HCT116 (cell line): ENCODE data around the gene AAMP.

Source experiments
- EGR1 ChIP-seq: IDR thresholded peaks from 2 replicates; pipeline ENCODE4 v1.6.1; 2012; ENCODE audit warnings: low read depth
- EZH2 ChIP-seq: fragments of 200-600 bp; sonication (generic); IDR thresholded peaks from 2 replicates; pipeline ENCODE4 v1.6.1; 2017; ENCODE audit warnings: antibody characterized with exemption, mixed run types
- EZH2phosphoT487 ChIP-seq: fragments of 200-600 bp; IDR thresholded peaks from 2 replicates; pipeline ENCODE4 v1.6.1; 2018; ENCODE audit warnings: antibody characterized with exemption, borderline replicate concordance
- FOSL1 ChIP-seq: IDR thresholded peaks from 2 replicates; pipeline ENCODE4 v1.6.1; 2012; ENCODE audit warnings: low read depth
- POLR2A ChIP-seq: IDR thresholded peaks from 2 replicates; pipeline ENCODE4 v1.7.0; 2011; ENCODE audit warnings: borderline replicate concordance; ENCODE audit not compliant: insufficient read depth, insufficient read length; ENCODE audit errors: extremely low read depth
- RAD21 ChIP-seq: IDR thresholded peaks from 2 replicates; pipeline ENCODE4 v1.6.1; 2012; ENCODE audit warnings: low read depth, mild to moderate bottlenecking
- SRF ChIP-seq: IDR thresholded peaks from 2 replicates; pipeline ENCODE4 v1.6.1; 2012; ENCODE audit warnings: low read depth
- TCF7L2 ChIP-seq: IDR thresholded peaks from 2 replicates; pipeline ENCODE4 v1.7.0; 2011; ENCODE audit warnings: borderline replicate concordance, inconsistent platforms; ENCODE audit not compliant: insufficient read depth, insufficient read length; ENCODE audit errors: extremely low read depth
- ZFX ChIP-seq: fragments of 450-650 bp; IDR thresholded peaks from 2 replicates; pipeline ENCODE4 v1.6.1; 2017
- ZNF274 ChIP-seq: fragments of 200-500 bp; sonication (Bioruptor generic); IDR thresholded peaks from 2 replicates; pipeline ENCODE4 v1.6.1; 2014; ENCODE audit warnings: mild to moderate bottlenecking, low read depth, low read length, inconsistent platforms
- TF ChIP-seq, protein P1 (sequence below), 3 experiments: fragments of 200-600 bp in 1 of 3; sonication (generic) in 1 of 3; IDR thresholded peaks in 2 of 3; conservative IDR thresholded peaks in 1 of 3; 2 replicates each; pipeline ENCODE4 v1.5.1; 2012 to 2017; ENCODE audit warnings: low read depth in 2 of 3, low read length in 2 of 3, antibody characterized with exemption in 1 of 3, borderline replicate concordance in 1 of 3, control low read depth in 1 of 3, mild to moderate bottlenecking in 1 of 3, mixed read lengths in 1 of 3, mixed run types in 1 of 3, moderate library complexity in 1 of 3; ENCODE audit not compliant: insufficient read depth in 1 of 3
- TF ChIP-seq, protein P2 (sequence below): IDR thresholded peaks from 2 replicates; pipeline ENCODE4 v1.6.1; 2011; ENCODE audit warnings: mild to moderate bottlenecking, low read length, moderate library complexity; ENCODE audit not compliant: insufficient replicate concordance; ENCODE audit errors: extremely low read depth
- TF ChIP-seq, protein P3 (sequence below): IDR thresholded peaks from 2 replicates; pipeline ENCODE4 v1.6.1; 2012; ENCODE audit warnings: low read depth

DNA sequence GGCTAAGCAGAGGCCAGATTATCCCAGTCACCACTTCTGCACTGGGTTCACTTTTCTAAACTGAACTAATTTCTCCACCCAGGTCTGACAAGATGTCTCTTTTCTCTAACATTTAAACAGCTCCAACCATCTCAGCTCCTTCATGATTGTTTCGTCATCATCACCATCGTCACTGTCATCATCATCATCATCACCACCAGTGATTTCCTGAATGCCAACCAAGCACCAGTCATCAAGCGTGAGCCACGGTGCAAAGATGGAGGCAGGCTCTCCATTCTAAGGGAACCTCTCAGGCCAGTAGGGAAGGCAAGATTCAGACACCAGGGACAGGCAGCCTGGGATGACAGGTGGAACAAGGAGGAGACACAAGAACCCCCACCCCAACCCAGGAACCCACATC, 47.9 kb upstream of the AAMP start:
- no peak for TF ChIP-seq EZH2
- TF ChIP-seq, protein P1, sequence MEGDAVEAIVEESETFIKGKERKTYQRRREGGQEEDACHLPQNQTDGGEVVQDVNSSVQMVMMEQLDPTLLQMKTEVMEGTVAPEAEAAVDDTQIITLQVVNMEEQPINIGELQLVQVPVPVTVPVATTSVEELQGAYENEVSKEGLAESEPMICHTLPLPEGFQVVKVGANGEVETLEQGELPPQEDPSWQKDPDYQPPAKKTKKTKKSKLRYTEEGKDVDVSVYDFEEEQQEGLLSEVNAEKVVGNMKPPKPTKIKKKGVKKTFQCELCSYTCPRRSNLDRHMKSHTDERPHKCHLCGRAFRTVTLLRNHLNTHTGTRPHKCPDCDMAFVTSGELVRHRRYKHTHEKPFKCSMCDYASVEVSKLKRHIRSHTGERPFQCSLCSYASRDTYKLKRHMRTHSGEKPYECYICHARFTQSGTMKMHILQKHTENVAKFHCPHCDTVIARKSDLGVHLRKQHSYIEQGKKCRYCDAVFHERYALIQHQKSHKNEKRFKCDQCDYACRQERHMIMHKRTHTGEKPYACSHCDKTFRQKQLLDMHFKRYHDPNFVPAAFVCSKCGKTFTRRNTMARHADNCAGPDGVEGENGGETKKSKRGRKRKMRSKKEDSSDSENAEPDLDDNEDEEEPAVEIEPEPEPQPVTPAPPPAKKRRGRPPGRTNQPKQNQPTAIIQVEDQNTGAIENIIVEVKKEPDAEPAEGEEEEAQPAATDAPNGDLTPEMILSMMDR (IDR thresholded peaks at IDR 0.05 in 2 of 3, conservative IDR thresholded peaks at IDR 0.05 in 1 of 3; ENCODE audit: borderline replicate concordance in 1 of 3, insufficient read depth in 1 of 3, low read depth in 2 of 3, low read length in 2 of 3): no peak
- TF ChIP-seq POLR2A: no peak
- no peak for TF ChIP-seq FOSL1
- TF ChIP-seq EGR1: no peak
- TF ChIP-seq RAD21: no peak
- TF ChIP-seq EZH2phosphoT487: no peak
- no peak for TF ChIP-seq ZNF274
- no peak for TF ChIP-seq TCF7L2
- no peak for TF ChIP-seq ZFX
- TF ChIP-seq, protein P2, sequence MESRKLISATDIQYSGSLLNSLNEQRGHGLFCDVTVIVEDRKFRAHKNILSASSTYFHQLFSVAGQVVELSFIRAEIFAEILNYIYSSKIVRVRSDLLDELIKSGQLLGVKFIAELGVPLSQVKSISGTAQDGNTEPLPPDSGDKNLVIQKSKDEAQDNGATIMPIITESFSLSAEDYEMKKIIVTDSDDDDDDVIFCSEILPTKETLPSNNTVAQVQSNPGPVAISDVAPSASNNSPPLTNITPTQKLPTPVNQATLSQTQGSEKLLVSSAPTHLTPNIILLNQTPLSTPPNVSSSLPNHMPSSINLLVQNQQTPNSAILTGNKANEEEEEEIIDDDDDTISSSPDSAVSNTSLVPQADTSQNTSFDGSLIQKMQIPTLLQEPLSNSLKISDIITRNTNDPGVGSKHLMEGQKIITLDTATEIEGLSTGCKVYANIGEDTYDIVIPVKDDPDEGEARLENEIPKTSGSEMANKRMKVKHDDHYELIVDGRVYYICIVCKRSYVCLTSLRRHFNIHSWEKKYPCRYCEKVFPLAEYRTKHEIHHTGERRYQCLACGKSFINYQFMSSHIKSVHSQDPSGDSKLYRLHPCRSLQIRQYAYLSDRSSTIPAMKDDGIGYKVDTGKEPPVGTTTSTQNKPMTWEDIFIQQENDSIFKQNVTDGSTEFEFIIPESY: no peak
- TF ChIP-seq, protein P3, sequence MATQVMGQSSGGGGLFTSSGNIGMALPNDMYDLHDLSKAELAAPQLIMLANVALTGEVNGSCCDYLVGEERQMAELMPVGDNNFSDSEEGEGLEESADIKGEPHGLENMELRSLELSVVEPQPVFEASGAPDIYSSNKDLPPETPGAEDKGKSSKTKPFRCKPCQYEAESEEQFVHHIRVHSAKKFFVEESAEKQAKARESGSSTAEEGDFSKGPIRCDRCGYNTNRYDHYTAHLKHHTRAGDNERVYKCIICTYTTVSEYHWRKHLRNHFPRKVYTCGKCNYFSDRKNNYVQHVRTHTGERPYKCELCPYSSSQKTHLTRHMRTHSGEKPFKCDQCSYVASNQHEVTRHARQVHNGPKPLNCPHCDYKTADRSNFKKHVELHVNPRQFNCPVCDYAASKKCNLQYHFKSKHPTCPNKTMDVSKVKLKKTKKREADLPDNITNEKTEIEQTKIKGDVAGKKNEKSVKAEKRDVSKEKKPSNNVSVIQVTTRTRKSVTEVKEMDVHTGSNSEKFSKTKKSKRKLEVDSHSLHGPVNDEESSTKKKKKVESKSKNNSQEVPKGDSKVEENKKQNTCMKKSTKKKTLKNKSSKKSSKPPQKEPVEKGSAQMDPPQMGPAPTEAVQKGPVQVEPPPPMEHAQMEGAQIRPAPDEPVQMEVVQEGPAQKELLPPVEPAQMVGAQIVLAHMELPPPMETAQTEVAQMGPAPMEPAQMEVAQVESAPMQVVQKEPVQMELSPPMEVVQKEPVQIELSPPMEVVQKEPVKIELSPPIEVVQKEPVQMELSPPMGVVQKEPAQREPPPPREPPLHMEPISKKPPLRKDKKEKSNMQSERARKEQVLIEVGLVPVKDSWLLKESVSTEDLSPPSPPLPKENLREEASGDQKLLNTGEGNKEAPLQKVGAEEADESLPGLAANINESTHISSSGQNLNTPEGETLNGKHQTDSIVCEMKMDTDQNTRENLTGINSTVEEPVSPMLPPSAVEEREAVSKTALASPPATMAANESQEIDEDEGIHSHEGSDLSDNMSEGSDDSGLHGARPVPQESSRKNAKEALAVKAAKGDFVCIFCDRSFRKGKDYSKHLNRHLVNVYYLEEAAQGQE: no peak
- TF ChIP-seq SRF: no peak
